ENCODE data around the gene KANK2.

GRCh38 chr19:11240008-11240444 is 42.7 kb upstream of the KANK2 start:
- no peak for TF ChIP-seq CTCF (conservative IDR thresholded peaks at IDR 0.05 in 1 of 2, IDR thresholded peaks at IDR 0.05 in 1 of 2; ENCODE audit: low read depth in 1 of 2, low read length in 2 of 2)
- TF ChIP-seq EZH2 (IDR thresholded peaks at IDR 0.05; ENCODE audit: low read length, missing control alignments): no peak
